COLO829 (cell line): ENCODE measurements around the gene CSH1.
"Not testable (repeated sequence)": the region's sequence is repeated elsewhere in the genome, so short reads cannot be mapped to it uniquely, and the experiment has no call there.

Source experiments
- DNase-seq: peaks from one replicate; pipeline ENCODE4 v3.0.0; 2012; ENCODE audit warnings: low spot score

The CSH1 gene

DNA sequence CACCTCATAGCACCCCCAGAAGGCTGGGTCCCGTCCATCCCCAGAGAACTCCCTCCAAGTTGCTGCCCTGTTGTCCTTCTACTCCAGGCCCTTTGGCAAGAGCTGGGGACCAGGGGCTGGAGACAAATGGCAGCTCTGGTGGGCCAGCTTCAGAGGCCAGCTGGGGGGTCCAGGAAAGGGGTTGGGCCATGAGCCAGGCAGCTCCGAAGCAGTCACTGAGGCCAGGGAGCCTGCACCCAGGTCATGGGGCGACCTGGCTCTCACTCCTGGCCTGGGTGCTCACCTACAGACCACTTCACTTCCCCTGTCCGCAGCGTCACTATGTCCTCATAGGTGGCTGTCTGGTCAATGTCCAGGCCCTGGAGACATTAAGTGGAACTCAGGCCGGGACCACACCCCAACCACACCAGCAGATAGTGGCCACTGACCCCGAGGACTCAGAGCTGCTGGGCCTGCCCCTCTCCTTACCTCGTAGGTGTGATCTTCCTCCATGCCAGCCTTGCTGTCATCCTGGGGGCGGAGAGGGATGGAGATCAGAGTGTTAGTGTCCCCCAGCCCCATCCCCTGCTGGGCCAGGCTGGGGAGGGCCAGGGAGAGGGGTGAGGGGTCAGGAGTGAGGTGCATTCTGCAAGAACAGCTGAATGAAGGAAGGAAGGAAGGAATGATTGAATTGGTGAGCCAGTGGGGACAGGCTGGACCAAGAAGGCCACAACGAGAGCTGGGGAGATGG lies 32.8 kb upstream of the CSH1 start:
- no peak for DNase-seq

DNA sequence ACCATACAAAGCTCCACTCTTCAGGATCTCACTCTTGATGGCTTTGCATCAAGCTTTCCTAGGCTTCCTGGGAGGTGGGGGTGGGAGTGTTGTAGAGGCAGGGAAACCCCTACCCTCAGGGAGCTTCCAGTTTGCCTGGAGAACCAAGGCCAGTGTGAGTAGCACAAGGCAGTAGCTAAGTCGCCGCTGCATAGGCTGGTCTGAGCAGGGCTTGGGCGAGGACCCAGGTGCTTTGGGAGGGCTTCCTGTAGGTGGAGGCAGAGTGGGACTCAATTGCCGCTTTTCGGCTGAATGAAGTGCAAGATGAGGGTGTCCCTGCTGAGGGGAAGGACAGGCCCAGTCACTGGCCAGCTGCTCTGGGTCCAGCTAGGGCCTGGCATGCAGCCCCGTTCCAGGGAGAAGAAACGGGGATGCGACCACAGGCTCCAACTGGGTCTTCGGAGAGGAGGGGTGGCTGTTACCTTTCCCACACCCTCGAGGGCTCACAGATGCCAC lies 31.8 kb upstream of the CSH1 start:
- no peak for DNase-seq

DNA sequence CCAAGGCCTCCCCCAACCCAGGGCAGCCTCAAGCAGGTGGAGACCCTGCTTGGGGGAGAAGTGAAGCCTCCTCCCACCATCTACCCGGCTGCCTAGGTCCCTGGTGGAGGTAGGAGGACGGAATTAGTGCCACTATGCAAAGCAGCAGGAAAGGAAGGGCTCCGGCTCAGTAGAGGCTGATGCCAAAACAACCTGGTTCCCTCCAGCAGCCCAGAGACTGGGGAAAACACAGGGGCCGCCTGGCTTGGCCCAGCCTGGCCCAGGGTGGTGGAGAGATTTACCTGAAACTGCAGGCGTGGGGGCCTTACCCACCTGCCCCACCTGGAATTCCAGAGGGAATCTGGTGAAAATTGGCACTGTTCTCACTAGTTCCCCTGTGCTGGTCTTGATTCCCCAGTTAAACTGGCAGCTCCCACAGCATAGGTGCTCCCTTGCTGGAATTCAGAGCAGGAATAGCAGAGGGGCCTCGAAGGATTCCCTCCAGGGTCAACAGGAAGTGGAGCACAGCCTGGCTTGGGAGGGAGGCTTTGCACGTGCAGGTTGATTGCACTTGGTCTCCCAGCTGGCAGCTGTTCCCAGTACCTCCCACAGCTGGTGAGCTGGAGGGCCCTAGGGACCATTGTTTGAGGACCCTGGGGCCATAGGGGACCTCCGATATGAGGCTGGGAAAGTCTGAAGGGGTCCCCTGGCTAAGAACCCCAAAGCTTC lies 31.2 kb upstream of the CSH1 start:
- no peak for DNase-seq

DNA sequence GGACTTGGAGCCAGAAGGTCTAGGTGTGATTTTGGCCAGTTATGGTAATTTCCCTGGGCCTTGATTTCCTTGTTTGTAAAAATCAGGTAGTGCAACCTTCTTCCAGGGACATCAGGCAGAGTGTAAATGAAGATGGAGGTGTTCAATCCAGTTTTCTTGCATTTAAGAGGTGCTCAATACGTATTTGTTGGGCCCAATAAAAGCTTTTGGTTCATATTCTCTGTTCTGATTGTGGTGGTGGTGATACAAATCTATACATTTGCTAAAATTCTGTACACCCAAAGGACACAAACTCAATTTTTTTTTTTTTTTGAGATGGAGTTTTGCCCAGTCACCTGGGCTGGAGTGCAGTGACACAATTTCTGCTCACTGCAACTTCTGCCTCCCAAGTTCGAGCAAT lies 29.8 kb upstream of the CSH1 start:
- no peak for DNase-seq

DNA sequence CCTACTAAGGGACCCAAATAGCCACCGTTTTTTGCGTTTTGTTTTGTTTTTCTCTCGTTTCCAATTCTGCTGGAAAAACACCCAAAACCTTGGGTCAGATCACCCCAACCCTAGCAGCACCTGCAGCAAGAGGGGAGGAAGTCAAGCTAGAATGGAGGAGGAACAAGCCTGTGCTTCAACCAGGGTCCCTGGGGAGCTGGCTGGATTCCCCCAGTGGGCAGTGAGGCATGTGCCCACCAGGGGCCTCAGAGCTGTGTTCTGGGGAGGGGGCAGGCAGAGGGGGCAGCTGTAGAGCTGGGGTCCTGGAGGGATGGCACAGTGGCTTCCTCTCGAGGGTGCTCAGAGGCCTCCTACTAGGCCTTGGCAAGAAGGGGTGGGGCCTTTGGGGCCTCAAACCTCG lies 29.2 kb upstream of the CSH1 start:
- no peak for DNase-seq

DNA sequence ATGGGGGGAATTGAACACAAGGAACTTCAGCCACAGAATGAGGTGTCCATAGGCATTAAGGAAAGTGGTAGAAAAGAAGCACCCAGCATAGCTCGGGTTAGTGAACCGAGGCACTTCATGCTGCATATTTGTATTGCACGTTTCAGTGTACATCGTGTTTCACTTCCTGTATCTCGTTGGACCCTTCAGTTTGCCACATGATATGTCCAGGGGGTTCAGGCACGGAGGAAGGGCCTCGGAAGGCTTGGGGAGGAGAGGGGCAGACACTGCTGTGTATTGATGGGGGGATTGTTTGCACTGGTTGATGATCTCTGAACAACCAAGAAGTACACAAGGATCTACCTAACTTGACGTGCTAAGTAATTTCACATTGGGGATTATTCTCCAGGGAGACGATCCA lies 26.0 kb upstream of the CSH1 start:
- DNase-seq, result not testable (repeated sequence)

DNA sequence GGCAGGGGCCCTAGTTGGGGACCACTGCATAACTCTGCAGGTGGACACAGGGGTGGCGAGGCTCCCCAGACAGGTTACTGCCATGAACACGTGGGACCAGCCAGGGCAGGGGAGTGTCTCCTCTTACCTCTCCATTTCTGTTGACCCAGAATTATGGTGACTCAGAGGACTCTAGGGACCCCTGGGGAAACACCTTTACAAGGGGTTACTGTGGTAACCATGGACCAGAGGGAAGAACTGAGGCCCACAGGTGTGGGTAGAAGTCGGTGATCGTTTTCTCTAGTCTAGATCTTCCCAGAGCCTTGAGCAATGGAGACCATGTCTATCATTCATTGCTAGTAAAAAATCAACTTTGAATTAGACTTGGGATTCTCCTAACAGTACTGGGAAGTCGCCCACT lies 24.4 kb upstream of the CSH1 start:
- DNase-seq, result not testable (repeated sequence)

DNA sequence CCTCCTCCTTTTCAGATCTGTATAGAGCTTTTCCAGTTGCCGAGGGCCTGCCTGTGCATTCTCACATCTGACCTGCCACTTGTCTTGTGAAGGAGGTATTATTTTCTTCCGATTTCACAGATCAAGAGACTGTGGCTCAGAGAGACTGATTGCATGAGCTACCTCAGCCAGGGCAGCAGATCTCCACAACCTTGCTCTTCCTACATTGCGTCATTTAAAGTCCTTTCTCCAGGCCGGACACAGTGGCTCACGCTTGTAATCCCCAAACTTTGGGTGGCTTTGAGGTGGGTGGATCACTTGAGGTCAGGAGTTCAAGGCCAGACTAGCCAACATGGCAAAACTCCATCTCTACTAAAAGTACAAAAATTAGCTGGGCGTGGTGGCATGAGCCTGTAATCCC lies 23.7 kb upstream of the CSH1 start:
- DNase-seq, result peak; percentile 21

DNA sequence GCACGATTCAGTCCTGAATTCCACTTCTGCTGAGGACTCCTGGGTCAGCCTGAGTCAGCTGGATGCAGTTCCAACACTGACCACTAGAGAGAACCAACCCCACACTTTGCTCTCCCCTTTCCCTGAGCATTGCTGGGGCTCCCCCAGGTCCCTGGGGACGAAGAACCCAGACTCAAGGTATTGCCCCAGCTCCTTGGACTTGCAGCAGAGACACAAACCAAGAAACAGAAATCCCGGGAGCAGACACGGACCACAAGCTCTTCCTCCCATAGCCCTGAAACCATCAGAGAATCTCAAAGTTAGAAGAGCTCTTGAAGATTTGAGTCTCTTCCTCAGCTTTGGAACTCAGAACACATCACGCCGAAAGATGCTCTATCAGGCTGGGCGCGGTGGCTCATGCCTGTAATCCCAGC lies 22.9 kb upstream of the CSH1 start:
- peak; percentile 69 for DNase-seq

DNA sequence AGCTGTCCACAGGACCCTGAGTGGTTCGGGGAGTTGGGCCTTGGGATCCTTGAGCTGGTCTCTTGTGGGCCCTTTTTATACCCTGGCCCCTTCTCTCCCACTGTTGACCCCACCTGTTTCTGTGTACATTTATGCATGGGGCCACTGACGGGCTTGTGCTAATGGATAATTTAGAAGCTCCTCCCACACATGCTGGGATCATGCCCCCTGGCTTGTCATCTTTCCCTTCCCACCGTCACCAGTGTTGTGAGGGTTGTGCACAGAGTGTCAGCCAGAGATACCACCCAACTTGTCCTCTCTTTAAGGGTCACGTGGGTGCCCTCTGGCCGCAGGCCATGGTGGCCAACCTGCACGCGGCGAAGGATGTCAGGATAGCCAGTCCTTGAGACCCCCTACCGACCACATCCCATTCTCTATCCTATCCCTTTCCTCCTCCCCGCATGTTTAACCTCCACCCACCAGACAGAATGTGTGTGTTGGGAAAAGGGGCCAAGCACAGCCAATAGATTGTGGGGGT lies 22.5 kb upstream of the CSH1 start, which contains the start of gene GH1:
Gene GH1 (minus strand): TSS at position 51 of the 517 bp plus-strand sequence. CDS start 63 bp downstream, outside the sequence.
- DNase-seq, result not testable (repeated sequence)

DNA sequence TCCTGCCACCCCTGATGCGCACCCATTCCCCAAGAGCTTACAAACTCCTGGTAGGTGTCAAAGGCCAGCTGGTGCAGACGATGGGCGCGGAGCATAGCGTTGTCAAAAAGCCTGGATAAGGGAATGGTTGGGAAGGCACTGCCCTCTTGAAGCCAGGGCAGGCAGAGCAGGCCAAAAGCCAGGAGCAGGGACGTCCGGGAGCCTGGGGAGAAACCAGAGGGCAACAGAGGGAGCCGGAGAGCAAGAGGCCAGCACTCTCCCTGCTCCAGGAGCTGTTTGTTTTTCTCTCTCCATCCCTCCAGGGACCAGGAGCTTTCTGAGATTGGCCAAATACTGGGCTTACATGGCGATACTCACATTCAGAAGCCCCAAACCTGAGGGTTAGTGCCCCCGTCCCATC lies 21.9 kb upstream of the CSH1 start:
- no peak for DNase-seq

DNA sequence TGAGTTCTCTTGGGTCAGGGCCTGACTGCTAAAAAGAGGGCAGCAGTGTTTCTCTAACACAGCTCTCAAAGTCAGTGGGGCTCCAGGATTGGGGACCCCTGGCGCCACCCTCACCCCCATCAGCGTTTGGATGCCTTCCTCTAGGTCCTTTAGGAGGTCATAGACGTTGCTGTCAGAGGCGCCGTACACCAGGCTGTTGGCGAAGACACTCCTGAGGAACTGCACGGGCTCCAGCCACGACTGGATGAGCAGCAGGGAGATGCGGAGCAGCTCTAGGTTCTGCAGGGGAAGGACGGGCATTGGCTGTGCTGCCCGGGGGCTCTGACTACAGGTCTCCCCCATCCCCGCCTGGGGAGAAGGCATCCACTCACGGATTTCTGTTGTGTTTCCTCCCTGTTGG lies 21.3 kb upstream of the CSH1 start:
- no peak for DNase-seq

DNA sequence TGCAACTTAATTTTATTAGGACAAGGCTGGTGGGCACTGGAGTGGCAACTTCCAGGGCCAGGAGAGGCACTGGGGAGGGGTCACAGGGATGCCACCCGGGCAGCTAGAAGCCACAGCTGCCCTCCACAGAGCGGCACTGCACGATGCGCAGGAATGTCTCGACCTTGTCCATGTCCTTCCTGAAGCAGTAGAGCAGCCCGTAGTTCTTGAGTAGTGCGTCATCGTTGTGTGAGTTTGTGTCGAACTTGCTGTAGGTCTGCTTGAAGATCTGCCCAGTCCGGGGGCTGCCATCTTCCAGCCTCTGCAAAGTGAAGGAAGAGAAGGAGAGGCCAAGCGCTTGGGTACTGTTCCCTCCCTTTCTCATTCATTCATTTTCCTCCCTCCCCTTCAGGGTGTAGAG lies 20.8 kb upstream of the CSH1 start:
- not testable (repeated sequence) for DNase-seq

DNA sequence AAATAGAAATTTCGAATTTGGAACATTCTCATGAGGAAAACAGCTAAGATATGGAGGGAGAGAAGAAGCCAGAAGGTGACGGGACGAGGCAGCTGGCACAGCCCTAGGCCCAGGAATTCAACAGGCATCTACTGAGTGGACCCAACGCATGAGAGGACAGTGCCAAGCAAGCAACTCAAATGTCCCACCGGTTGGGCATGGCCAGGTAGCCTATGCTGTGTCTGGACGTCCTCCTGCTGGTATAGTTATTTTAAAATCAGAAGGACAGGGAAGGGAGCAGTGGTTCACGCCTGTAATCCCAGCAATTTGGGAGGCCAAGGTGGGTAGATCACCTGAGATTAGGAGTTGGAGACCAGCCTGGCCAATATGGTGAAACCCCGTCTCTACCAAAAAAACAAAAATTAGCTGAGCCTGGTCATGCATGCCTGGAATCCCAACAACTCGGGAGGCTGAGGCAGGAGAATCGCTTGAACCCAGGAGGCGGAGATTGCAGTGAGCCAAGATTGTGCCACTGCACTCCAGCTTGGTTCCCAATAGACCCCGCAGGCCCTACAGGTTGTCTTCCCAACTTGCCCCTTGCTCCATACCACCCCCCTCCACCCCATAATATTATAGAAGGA lies 20.3 kb upstream of the CSH1 start:
- DNase-seq, result no peak

DNA sequence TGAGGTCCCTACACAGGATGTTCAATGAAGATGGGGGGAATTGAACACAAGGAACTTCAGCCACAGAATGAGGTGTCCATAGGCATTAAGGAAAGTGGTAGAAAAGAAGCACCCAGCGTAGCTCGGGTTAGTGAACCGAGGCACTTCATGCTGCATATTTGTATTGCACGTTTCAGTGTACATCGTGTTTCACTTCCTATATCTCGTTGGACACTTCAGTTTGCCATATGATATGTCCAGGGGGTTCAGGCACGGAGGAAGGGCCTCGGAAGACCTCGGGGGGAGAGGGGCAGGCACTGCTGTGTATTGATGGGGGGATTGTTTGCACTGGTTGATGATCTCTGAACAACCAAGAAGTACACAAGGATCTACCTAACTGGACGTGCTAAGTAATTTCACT lies 19.4 kb upstream of the CSH1 start:
- DNase-seq, result not testable (repeated sequence)

DNA sequence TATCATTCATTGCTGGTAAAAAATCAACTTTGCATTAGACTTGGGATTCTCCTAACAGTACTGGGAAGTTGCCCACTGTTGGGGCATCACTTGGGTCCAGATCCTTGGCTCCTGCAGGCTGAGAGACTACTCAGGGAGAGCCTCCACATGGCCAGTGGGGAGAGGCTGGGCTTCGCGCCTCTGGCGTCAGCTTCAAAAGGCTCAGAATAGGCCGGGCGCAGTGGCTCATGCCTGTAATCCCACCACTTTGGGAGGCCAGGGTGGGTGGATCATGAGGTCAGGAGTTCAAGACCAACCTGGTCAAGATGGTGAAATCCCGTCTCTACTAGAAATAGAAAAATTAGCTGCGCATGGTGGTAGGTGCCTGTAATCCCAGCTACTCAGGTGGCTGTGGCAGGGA lies 18.1 kb upstream of the CSH1 start:
- no peak for DNase-seq

DNA sequence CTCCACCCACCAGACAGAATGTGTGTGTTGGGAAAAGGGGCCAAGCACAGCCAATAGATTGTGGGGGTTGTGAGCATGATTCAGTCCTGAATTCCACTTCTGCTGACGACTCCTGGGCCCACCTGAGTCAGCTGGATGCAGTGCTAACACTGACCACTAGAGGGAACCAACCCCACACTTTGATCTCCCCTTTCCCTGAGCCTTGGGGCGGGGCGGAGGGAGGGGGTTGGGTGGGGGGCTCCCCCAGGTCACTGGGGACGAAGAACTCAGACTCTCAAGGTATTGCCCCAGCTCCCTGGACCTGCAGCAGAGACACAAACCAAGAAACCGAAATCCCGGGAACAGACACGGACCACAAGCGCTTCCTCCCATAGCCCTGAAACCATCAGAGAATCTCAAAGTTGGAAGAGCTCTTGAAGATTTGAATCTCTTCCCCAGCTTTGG lies 15.3 kb upstream of the CSH1 start:
- peak; percentile 48 for DNase-seq

DNA sequence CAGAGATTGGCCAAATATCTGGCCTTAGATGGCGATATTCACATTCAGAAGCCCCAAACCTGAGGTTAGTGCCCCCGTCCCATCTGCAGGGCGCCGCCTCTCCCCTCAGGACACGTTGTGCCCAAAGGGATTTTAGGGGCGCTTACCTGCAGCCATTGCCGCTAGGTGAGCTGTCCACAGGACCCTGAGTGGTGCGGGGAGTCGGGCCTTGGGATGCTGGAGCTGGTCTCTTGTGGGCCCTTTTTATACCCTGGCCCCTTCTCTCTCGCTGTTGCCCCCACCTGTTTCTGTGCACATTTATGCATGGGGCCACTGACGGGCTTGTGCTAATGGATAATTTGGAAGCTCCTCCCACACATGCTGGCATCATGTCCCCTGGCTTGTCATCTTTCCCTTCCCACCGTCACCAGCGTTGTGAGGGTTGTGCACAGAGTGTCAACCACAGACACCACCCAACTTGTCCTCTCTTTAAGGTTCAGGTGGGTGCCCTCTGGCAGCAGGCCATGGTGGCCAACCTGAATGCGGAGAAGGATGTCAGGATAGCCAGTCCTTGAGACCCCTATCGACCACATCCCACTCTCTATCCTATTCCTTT lies 14.8 kb upstream of the CSH1 start, which contains the start of gene CSHL1:
Gene CSHL1 (minus strand): TSS at position 218 of the 595 bp plus-strand sequence. CDS start 62 bp downstream, at position 156.
- no peak for DNase-seq

DNA sequence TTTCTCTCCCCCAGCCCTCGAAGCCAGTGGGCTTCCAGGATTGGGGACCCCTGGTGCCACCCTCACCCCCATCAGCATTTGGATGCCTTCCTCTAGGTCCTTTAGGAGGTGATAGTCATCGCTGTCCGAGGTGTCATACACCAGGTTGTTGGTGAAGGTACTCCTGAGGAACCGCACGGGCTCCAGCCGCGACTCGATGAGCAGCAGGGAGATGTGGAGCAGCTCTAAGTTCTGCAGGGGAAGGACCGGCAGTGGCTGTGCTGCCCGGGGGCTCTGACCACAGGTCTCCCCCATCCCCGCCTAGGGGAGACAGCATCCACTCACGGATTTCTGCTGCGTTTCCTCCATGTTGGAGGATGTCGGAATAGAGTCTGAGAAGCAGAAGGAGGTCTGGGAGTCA lies 13.7 kb upstream of the CSH1 start:
- DNase-seq, result no peak

DNA sequence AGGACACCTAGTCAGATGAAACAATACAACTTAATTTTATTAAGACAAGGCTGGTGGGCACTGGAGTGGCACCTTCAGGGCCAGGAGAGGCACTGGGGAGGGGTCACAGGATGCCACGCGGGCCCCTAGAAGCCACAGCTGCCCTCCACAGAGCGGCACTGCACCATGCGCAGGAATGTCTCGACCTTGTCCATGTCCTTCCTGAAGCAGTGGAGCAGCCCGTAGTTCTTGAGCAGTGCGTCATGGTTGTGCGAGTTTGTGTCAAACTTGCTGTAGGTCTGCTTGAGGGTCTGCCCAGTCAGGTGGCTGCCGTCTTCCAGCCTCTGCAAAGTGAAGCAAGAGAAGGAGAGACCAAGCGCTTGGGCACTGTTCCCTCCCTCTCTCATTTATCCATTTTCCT lies 13.2 kb upstream of the CSH1 start:
- DNase-seq, result not testable (repeated sequence)

DNA sequence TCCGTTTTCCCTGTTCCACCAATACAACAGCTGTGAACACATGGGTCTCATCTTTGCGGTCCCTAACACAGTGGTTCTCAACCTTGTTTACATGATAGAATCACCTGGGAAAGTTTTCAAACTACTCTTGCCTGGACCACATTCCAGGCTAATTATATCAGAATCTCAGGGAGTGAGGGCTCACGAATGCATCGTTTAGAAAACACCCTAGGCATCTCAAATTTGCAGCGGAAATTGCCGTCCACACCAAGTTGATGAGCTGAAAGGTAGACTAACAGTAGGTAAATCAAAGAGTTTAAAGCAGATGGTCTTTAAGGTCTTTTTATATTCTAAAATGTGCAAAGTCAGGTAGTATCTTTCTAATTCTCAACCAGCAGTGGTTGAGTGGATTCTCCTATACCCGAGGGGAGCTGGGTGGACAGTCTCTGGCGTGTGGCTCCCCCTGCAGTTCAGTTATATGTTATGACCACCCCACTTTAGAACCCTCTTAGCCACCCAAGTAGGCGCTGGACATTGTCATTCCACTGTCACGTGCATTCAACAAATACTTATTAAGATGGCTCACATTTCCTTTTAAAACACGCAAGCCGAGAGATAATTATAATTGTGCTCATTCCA lies 10.9 kb upstream of the CSH1 start:
- not testable (repeated sequence) for DNase-seq

DNA sequence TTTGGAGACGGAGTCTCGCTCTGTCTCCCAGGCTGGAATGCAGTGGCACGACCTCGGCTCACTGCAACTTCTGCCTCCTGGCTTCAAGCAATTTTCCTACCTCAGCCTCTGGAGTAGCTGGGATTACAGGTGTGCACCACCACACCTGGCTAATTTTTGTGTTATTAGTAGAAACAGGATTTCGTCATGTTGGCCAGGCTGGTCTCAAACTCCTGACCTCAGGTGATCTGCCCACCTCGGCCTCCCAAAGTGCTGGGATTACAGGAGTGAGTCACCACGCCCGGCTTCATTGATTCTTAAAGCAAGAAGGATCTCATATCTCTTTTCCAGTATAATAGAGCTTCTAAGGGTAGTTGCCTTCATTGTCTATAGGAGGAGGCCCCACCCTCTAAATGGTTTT lies 8.4 kb upstream of the CSH1 start:
- not testable (repeated sequence) for DNase-seq
